HL-60 (cell line): ENCODE data around the gene CD1E.

Source experiments
- DNase-seq, 2 experiments: peaks; one replicate each; pipeline ENCODE4 v3.0.0-alpha.2; 2010 to 2020; ENCODE audit warnings: low read depth in 1 of 2, low spot score in 1 of 2
- H3K27ac ChIP-seq: fragments of 250-450 bp; sonication (Bioruptor Pico); replicated peaks from 2 replicates; pipeline ENCODE4 v1.5.1; 2020; ENCODE audit warnings: mild to moderate bottlenecking, moderate library complexity
- H3K27me3 ChIP-seq: fragments of 250-450 bp; sonication (Bioruptor Pico); 2 replicates; pipeline ENCODE4 v1.5.1; 2021; ENCODE audit warnings: mild to moderate bottlenecking, moderate library complexity; ENCODE audit not compliant: insufficient read depth, poor library complexity, severe bottlenecking
- H3K4me3 ChIP-seq: replicated peaks from 2 replicates; pipeline ENCODE4 v1.5.1; 2011; ENCODE audit warnings: mild to moderate bottlenecking, control low read depth, low read length; ENCODE audit not compliant: insufficient read depth
- GABPA ChIP-seq: IDR thresholded peaks from 2 replicates; pipeline ENCODE4 v1.6.1; 2012; ENCODE audit warnings: low read depth
- POLR2AphosphoS5 ChIP-seq: IDR thresholded peaks from 2 replicates; pipeline ENCODE4 v1.6.1; 2012; ENCODE audit warnings: low read depth
- SPI1 ChIP-seq: IDR thresholded peaks from 2 replicates; pipeline ENCODE4 v1.6.1; 2012; ENCODE audit warnings: low read depth, mild to moderate bottlenecking, borderline replicate concordance
- TF ChIP-seq, protein P1 (sequence below): IDR thresholded peaks from 2 replicates; pipeline ENCODE4 v1.6.1; 2012; ENCODE audit warnings: low read depth; ENCODE audit not compliant: insufficient replicate concordance
- TF ChIP-seq, protein P2 (sequence below): IDR thresholded peaks from one replicate; pipeline ENCODE4 v1.5.1; 2011; ENCODE audit warnings: low read length, control low read depth, inconsistent platforms; ENCODE audit not compliant: insufficient read depth

CD1E gene

DNA sequence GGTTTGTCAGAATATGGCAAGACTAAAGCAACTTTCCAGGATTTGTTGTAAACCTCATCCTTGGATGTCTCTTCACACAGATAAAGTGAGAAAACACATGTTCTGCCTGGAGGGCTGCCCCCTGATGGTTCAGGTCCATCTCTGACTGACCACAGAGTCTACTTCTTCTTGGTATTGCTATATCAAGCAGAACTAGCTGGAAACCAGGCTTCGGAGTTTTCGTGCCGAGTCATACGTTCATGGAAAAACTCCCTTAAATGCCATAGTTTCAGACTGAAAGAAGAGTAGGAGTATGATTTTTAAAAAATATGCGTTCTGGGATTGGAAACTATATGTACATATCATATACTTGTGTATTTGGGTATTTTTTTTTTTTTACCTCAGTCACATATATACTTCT, 39.8 kb downstream of the CD1E start:
- no peak for TF ChIP-seq GABPA
- TF ChIP-seq, protein P1, sequence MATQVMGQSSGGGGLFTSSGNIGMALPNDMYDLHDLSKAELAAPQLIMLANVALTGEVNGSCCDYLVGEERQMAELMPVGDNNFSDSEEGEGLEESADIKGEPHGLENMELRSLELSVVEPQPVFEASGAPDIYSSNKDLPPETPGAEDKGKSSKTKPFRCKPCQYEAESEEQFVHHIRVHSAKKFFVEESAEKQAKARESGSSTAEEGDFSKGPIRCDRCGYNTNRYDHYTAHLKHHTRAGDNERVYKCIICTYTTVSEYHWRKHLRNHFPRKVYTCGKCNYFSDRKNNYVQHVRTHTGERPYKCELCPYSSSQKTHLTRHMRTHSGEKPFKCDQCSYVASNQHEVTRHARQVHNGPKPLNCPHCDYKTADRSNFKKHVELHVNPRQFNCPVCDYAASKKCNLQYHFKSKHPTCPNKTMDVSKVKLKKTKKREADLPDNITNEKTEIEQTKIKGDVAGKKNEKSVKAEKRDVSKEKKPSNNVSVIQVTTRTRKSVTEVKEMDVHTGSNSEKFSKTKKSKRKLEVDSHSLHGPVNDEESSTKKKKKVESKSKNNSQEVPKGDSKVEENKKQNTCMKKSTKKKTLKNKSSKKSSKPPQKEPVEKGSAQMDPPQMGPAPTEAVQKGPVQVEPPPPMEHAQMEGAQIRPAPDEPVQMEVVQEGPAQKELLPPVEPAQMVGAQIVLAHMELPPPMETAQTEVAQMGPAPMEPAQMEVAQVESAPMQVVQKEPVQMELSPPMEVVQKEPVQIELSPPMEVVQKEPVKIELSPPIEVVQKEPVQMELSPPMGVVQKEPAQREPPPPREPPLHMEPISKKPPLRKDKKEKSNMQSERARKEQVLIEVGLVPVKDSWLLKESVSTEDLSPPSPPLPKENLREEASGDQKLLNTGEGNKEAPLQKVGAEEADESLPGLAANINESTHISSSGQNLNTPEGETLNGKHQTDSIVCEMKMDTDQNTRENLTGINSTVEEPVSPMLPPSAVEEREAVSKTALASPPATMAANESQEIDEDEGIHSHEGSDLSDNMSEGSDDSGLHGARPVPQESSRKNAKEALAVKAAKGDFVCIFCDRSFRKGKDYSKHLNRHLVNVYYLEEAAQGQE: no peak
- no peak for TF ChIP-seq POLR2AphosphoS5
- TF ChIP-seq SPI1: no peak
- TF ChIP-seq, protein P2, sequence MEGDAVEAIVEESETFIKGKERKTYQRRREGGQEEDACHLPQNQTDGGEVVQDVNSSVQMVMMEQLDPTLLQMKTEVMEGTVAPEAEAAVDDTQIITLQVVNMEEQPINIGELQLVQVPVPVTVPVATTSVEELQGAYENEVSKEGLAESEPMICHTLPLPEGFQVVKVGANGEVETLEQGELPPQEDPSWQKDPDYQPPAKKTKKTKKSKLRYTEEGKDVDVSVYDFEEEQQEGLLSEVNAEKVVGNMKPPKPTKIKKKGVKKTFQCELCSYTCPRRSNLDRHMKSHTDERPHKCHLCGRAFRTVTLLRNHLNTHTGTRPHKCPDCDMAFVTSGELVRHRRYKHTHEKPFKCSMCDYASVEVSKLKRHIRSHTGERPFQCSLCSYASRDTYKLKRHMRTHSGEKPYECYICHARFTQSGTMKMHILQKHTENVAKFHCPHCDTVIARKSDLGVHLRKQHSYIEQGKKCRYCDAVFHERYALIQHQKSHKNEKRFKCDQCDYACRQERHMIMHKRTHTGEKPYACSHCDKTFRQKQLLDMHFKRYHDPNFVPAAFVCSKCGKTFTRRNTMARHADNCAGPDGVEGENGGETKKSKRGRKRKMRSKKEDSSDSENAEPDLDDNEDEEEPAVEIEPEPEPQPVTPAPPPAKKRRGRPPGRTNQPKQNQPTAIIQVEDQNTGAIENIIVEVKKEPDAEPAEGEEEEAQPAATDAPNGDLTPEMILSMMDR: no peak
- H3K4me3 ChIP-seq: no peak overlapping the region
- H3K27ac ChIP-seq: no peak overlapping the region

DNA sequence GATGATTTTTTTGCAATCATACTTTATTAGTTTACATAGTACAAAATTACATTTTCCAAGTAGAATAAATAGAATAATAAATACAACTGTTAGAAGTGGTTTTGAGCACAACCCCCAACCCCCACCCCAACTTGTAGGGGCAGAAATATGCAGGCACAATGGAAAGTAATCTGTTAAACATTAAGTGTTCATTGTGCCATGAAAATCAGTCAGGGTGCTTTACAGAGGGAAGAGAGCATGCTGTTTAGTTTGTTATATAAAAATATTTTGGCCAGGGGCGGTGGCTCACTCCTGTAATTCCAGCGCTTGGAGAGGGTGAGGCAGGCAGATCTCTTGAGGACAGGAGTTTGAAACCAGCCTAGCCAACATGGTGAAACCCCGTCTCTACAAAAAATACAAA, 43.0 kb downstream of the CD1E start:
- Histone ChIP-seq H3K27me3 (no peaks in the 10 kb centered on the region), H3K4me3 (no peak overlapping the region), H3K27ac (no peak overlapping the region)
- TF ChIP-seq POLR2AphosphoS5 (no peak), GABPA (no peak)
- TF ChIP-seq, protein P1: no peak
- TF ChIP-seq, protein P2: no peak
- DNase-seq: no peak

More for the DNA sequence above, 39.8 kb downstream of the CD1E start:
- H3K27me3 ChIP-seq: no peaks in the 10 kb centered on the region
- no peak for DNase-seq

DNA sequence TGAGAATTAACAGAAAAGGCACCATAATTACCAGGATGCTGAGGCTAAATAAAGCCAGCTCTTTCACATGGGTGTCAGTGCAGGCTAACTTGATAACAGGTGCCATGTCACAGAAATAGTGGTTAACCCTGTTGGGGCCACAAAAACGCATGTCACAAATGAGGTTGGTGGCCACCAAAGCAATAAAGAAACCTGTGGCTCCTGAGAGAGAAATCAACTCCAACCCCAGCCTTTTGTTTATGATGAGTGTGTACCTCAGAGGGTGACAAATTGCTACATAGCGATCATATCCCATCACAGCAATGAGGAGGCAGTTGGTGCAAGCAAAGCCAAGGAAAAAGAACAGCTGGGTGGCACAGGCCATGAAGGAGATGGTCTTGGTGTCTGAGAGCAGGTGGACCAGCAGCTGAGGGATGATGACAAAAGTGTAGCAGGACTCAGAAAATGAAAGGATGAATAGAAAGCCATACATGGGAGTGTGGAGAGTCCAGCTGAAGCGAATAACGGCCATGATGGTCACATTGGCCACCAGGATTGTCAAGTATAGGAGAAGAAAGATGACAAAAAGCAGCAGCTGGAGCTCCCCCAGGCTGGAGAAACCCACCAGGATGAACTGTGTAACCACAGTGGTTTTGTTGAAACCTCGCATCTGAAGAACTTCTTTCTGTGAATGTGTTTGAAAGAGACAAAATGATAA, 45.3 kb downstream of the CD1E start, which contains the start of gene OR10T2:
Gene OR10T2, minus strand, starts transcription at position 649 of the 697 bp plus-strand sequence. Its CDS starts 0 bp downstream, at position 649.
- H3K27me3 ChIP-seq: no peaks in the 10 kb centered on the region
- H3K4me3 ChIP-seq: no peak within 1 kb of the TSS
- no peak for TF ChIP-seq GABPA
- no peak for TF ChIP-seq POLR2AphosphoS5
- TF ChIP-seq, protein P2: no peak
- TF ChIP-seq, protein P1: no peak
- TF ChIP-seq SPI1: no peak
- DNase-seq: no peak
- no peak within 1 kb of the TSS for H3K27ac ChIP-seq
